Loucy (cell line): ENCODE data around the gene AGRN.
A peak's percentile ranks its signal among the peaks of the same experiment; 100 is the strongest.

Experiments used
- H2AFZ ChIP-seq: fragments of 200-600 bp; sonication (generic); 2 replicates; pipeline ENCODE4 v1.6.0; 2016; ENCODE audit warnings: antibody characterized with exemption, mild to moderate bottlenecking, low read length, moderate library complexity
- H3F3A ChIP-seq: fragments of 200-600 bp; 2 replicates; pipeline ENCODE4 v1.6.0; 2016; ENCODE audit warnings: antibody characterized with exemption, low read depth, mild to moderate bottlenecking
- H3K27me3 ChIP-seq: fragments of 200-600 bp; sonication (generic); 2 replicates; pipeline ENCODE4 v1.6.1; 2014; ENCODE audit warnings: low read length, mild to moderate bottlenecking; ENCODE audit not compliant: insufficient read depth, poor library complexity, severe bottlenecking
- H3K36me3 ChIP-seq: fragments of 200-600 bp; sonication (generic); 2 replicates; pipeline ENCODE4 v1.6.1; 2016; ENCODE audit warnings: low read length; ENCODE audit not compliant: insufficient read depth
- H3K4me1 ChIP-seq: fragments of 200-600 bp; sonication (generic); 2 replicates; pipeline ENCODE4 v1.5.1; 2014; ENCODE audit warnings: low read length, mild to moderate bottlenecking; ENCODE audit not compliant: insufficient read depth, poor library complexity, severe bottlenecking
- H3K4me2 ChIP-seq: fragments of 200-600 bp; sonication (generic); 2 replicates; pipeline ENCODE4 v1.6.0; 2014; ENCODE audit warnings: antibody characterized with exemption, low read length, low read depth, mild to moderate bottlenecking; ENCODE audit not compliant: poor library complexity, severe bottlenecking
- H3K4me3 ChIP-seq: fragments of 200-600 bp; sonication (generic); 2 replicates; pipeline ENCODE4 v1.5.1; 2014; ENCODE audit warnings: low read length, mild to moderate bottlenecking, mixed read lengths; ENCODE audit not compliant: poor library complexity, severe bottlenecking
- H3K79me2 ChIP-seq: fragments of 200-600 bp; sonication (generic); 2 replicates; pipeline ENCODE4 v1.6.1; 2014; ENCODE audit warnings: low read length; ENCODE audit not compliant: insufficient read depth
- H3K9ac ChIP-seq: fragments of 200-600 bp; sonication (generic); 2 replicates; pipeline ENCODE4 v1.6.0; 2014; ENCODE audit warnings: mild to moderate bottlenecking, low read depth, low read length, moderate library complexity; ENCODE audit not compliant: poor library complexity, severe bottlenecking
- H3K9me2 ChIP-seq: fragments of 200-600 bp; sonication (generic); replicated peaks from 2 replicates; pipeline ENCODE4 v1.6.1; 2016; ENCODE audit warnings: low read depth, low read length, mixed read lengths
- H3K9me3 ChIP-seq: fragments of 200-600 bp; sonication (generic); 2 replicates; pipeline ENCODE4 v1.6.1; 2014; ENCODE audit warnings: mild to moderate bottlenecking, antibody characterized with exemption, low read length, low read depth; ENCODE audit not compliant: insufficient read depth
- H4K20me1 ChIP-seq: fragments of 200-600 bp; sonication (generic); 2 replicates; pipeline ENCODE4 v1.6.0; 2014; ENCODE audit warnings: antibody characterized with exemption, low read length, mild to moderate bottlenecking; ENCODE audit not compliant: insufficient read depth, poor library complexity, severe bottlenecking
- EZH2phosphoT487 ChIP-seq: fragments of 200-600 bp; IDR thresholded peaks from 2 replicates; pipeline ENCODE4 v1.6.1; 2018; ENCODE audit warnings: antibody characterized with exemption, mild to moderate bottlenecking, moderate library complexity, borderline replicate concordance
- TF ChIP-seq, protein P1 (sequence below): fragments of 200-600 bp; sonication (generic); conservative IDR thresholded peaks from 2 replicates; pipeline ENCODE4 v1.5.1; 2014; ENCODE audit warnings: mild to moderate bottlenecking, antibody characterized with exemption, low read length

AGRN gene

GRCh38 chr1:1019122-1019999 lies 559 bp upstream of the AGRN start:
- H3K4me2 ChIP-seq, result peak overlapping the region; percentile 56
- H3K4me1 ChIP-seq, result peaks cover 21% of the 10 kb centered on the region
- peak overlapping the region; percentile 65 for H3K4me3 ChIP-seq
- H3K79me2 ChIP-seq, result no peaks in the 10 kb centered on the region
- H3K9ac ChIP-seq, result no peak overlapping the region
- no peaks in the 10 kb centered on the region for H3K36me3 ChIP-seq
- H2AFZ ChIP-seq, result no peak overlapping the region
- H4K20me1 ChIP-seq, result peaks cover 9% of the 10 kb centered on the region
- H3F3A ChIP-seq, result no peaks in the 10 kb centered on the region
- H3K27me3 ChIP-seq, result no peaks in the 10 kb centered on the region
- H3K9me3 ChIP-seq, result no peaks in the 10 kb centered on the region
- H3K9me2 ChIP-seq, result no peaks in the 10 kb centered on the region
- TF ChIP-seq, protein P1, sequence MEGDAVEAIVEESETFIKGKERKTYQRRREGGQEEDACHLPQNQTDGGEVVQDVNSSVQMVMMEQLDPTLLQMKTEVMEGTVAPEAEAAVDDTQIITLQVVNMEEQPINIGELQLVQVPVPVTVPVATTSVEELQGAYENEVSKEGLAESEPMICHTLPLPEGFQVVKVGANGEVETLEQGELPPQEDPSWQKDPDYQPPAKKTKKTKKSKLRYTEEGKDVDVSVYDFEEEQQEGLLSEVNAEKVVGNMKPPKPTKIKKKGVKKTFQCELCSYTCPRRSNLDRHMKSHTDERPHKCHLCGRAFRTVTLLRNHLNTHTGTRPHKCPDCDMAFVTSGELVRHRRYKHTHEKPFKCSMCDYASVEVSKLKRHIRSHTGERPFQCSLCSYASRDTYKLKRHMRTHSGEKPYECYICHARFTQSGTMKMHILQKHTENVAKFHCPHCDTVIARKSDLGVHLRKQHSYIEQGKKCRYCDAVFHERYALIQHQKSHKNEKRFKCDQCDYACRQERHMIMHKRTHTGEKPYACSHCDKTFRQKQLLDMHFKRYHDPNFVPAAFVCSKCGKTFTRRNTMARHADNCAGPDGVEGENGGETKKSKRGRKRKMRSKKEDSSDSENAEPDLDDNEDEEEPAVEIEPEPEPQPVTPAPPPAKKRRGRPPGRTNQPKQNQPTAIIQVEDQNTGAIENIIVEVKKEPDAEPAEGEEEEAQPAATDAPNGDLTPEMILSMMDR, result peak; percentile 39; the same call in 1 of the 2 replicates
- TF ChIP-seq EZH2phosphoT487, result no peak

- H3K4me2 ChIP-seq, result peak overlapping the region; percentile 67
- H3K9me3 ChIP-seq, result no peaks in the 10 kb centered on the region
- peak overlapping the region; percentile 43; the same call in 1 of the 2 replicates for H2AFZ ChIP-seq
- H3K27me3 ChIP-seq, result no peaks in the 10 kb centered on the region
- no peaks in the 10 kb centered on the region for H3F3A ChIP-seq
- no peaks in the 10 kb centered on the region for H3K9me2 ChIP-seq
- TF ChIP-seq, protein P1, result no peak
- TF ChIP-seq EZH2phosphoT487, result no peak
- no peaks in the 10 kb centered on the region for H3K36me3 ChIP-seq
- peaks cover 10% of the 10 kb centered on the region for H3K4me1 ChIP-seq
- no peaks in the 10 kb centered on the region for H3K79me2 ChIP-seq
- H4K20me1 ChIP-seq, result peaks cover 9% of the 10 kb centered on the region
- H3K9ac ChIP-seq, result peak overlapping the region; percentile 72
- peak overlapping the region; percentile 72 for H3K4me3 ChIP-seq
Observed at GRCh38 chr1:1020415-1021009, 592 bp downstream of the AGRN start.

DNA sequence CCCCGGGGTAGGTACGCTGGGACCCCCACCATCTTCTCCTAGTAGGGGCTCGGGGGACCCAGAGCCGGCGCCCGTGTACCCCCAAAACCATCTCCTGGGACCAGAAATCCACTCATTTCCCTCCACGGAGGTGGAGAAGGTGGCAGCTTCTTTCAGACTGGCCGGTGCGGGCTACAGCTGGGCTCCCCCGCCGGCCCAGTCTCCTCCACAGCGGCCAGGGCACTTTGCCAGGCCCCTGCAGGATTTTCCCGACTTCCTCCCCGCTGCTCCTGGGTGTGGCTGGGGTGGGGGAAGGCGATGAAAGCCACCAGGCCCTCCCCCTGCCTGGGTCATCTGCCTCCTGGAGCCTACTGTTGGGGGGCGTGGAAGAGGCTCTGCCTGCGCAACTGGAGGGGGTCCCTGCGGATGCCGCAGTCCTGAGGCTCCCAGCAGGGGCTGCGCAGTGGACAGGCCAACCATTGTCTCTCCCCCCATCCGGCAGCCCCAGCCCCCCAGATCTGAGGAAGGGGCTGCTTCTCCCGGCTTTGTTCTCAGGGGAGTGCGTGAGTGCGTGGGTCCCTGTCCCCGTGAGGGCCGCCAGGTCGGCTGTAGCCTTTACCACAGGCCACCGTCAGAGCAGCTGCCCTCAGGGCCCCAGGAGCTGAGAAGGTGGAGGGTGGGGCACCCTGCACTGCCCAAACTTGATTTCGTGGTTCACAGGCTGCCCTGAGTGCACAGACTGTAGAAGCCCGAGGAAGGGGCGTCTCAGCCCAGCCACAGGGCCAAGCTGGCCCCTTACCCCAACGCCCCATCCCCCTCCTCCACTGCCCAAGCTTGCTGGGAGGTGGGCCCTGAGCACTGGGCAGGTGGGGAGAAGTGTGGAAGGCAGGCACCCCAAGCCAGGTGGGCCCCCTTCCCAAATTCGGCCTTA lies 1.3 kb downstream of the AGRN start:
- no peak overlapping the region for H2AFZ ChIP-seq

More for the DNA sequence above, 1.3 kb downstream of the AGRN start:
- Histone ChIP-seq H3K4me3 (peak overlapping the region; percentile 72), H3F3A (no peaks in the 10 kb centered on the region), H3K9me2 (no peaks in the 10 kb centered on the region), H3K79me2 (no peaks in the 10 kb centered on the region), H3K4me2 (peak overlapping the region; percentile 67), H3K9me3 (no peaks in the 10 kb centered on the region), H3K4me1 (peaks cover 8% of the 10 kb centered on the region), H4K20me1 (peaks cover 9% of the 10 kb centered on the region), H3K27me3 (no peaks in the 10 kb centered on the region), H3K9ac (peak overlapping the region; percentile 72), H3K36me3 (no peaks in the 10 kb centered on the region)
- TF ChIP-seq, protein P1, result no peak
- no peak for TF ChIP-seq EZH2phosphoT487
